ENCODE results near the gene CCL3.

- no peak for TF ChIP-seq EZH2 (IDR thresholded peaks at IDR 0.05; ENCODE audit: insufficient read depth, poor library complexity, severe bottlenecking)
- no peak for TF ChIP-seq EZH2phosphoT487 (IDR thresholded peaks at IDR 0.05; ENCODE audit: insufficient read depth, low read depth)
These were observed at the start of gene CCL3 for GRCh38 chr17:36089888-36090836.
